Kasumi-1 (cell line): ENCODE measurements around the gene TNIP1.

Source experiments
- DNase-seq, 2 experiments: peaks; one replicate each; lab custom pipeline; 2025; lab: John Stamatoyannopoulos, UW

Gene TNIP1

GRCh38 chr5:150999704-151000442, 81.0 kb downstream of the TNIP1 start:
- DNase-seq: no peak

- DNase-seq: no peak
These were observed 86.9 kb downstream of the TNIP1 start for GRCh38 chr5:150993826-150994412.

- no peak for DNase-seq
These were observed 87.4 kb downstream of the TNIP1 start for GRCh38 chr5:150993422-150993821.

GRCh38 chr5:150992705-150993104, 88.1 kb downstream of the TNIP1 start:
- no peak for DNase-seq

GRCh38 chr5:150989695-150990094, 91.1 kb downstream of the TNIP1 start:
- DNase-seq: no peak

GRCh38 chr5:150987746-150988145, 93.1 kb downstream of the TNIP1 start:
- no peak for DNase-seq
